Endodermal cell (in vitro differentiated cells): ENCODE measurements around the gene CHTF18. TPM values are rescaled to one million over a fixed set of nuclear protein-coding genes. Genes with fewer than 3 reads are reported as not detected.

Source experiments
- DNase-seq: peaks from one replicate; pipeline ENCODE4 v3.0.0-alpha.2; 2017
- H3K27ac ChIP-seq: 2 replicates; pipeline ENCODE4 v1.5.1; 2013; ENCODE audit warnings: mild to moderate bottlenecking, low read depth, low read length, moderate library complexity
- H3K27me3 ChIP-seq: 2 replicates; pipeline ENCODE4 v1.6.1; 2013; ENCODE audit warnings: mild to moderate bottlenecking, low read length, moderate library complexity; ENCODE audit not compliant: insufficient read depth, control insufficient read depth, poor library complexity, severe bottlenecking
- H3K36me3 ChIP-seq: 2 replicates; pipeline ENCODE4 v1.7.0; 2013; ENCODE audit warnings: mild to moderate bottlenecking, low read length, moderate library complexity; ENCODE audit not compliant: control insufficient read depth, insufficient read depth
- H3K4me1 ChIP-seq: one replicate; pipeline ENCODE4 v1.7.0; 2013; ENCODE audit warnings: low read length; ENCODE audit not compliant: control insufficient read depth, insufficient read depth
- H3K4me3 ChIP-seq: 2 replicates; pipeline ENCODE4 v1.5.1; 2013; ENCODE audit warnings: mild to moderate bottlenecking, low read length, moderate library complexity
- H3K9ac ChIP-seq: 2 replicates; pipeline ENCODE4 v1.6.1; 2013; ENCODE audit warnings: mild to moderate bottlenecking, low read length, moderate library complexity; ENCODE audit not compliant: poor library complexity, severe bottlenecking; ENCODE audit errors: extremely low read depth
- H3K9me3 ChIP-seq: 2 replicates; pipeline ENCODE4 v1.6.1; 2013; ENCODE audit warnings: mild to moderate bottlenecking, low read length, moderate library complexity; ENCODE audit not compliant: control insufficient read depth
- H3K27ac Mint-ChIP-seq: 2 replicates; pipeline ENCODE4 v1.8.0; 2020; ENCODE audit warnings: mixed read lengths
- H3K27me3 Mint-ChIP-seq: 2 replicates; pipeline ENCODE4 v1.8.0; 2021; ENCODE audit warnings: mild to moderate bottlenecking, mixed read lengths; ENCODE audit not compliant: insufficient read depth
- H3K36me3 Mint-ChIP-seq: 2 replicates; pipeline ENCODE4 v1.8.0; 2020; ENCODE audit warnings: low read depth, mixed read lengths
- H3K4me1 Mint-ChIP-seq: 2 replicates; pipeline ENCODE4 v1.8.0; 2020; ENCODE audit warnings: mixed read lengths
- H3K4me3 Mint-ChIP-seq: 2 replicates; pipeline ENCODE4 v1.8.0; 2020; ENCODE audit warnings: mild to moderate bottlenecking, moderate library complexity, mixed read lengths
- H3K9me3 Mint-ChIP-seq: 2 replicates; pipeline ENCODE4 v1.8.0; 2020; ENCODE audit warnings: mild to moderate bottlenecking, mixed read lengths
- CTCF ChIP-seq: fragments of 200-600 bp; sonication (generic); conservative IDR thresholded peaks from 2 replicates; pipeline ENCODE4 v1.5.0; 2021; ENCODE audit warnings: antibody characterized with exemption, mild to moderate bottlenecking
- WGBS, 2 experiments: methylation state at CpG; one replicate each; pipeline versions ENCODE4 v1.1.5 to v1.1.7; 2013; ENCODE audit warnings: missing lambda C conversion rate in 2 of 2, mixed read lengths in 1 of 2; ENCODE audit not compliant: insufficient coverage in 1 of 2, insufficient read length in 1 of 2; 5-methylcytosine and 5-hydroxymethylcytosine counted together
- total RNA-seq, 2 donors: library from RNA; stranded (reverse); fragmentation: NEBNext Ultra II Directional in 1 of 2; extraction: Animal tissue kit (Norgen Biotek cat#: 25700) in 1 of 2; gene quantifications; 2 replicates in 1 of 2; 3 replicates in 1 of 2; pipeline ENCODE4 v1.2.1, GENCODE V29; 2021

Gene CHTF18
- total RNA-seq, 2 donors from 2014 or later: 158 to 169 TPM

DNA sequence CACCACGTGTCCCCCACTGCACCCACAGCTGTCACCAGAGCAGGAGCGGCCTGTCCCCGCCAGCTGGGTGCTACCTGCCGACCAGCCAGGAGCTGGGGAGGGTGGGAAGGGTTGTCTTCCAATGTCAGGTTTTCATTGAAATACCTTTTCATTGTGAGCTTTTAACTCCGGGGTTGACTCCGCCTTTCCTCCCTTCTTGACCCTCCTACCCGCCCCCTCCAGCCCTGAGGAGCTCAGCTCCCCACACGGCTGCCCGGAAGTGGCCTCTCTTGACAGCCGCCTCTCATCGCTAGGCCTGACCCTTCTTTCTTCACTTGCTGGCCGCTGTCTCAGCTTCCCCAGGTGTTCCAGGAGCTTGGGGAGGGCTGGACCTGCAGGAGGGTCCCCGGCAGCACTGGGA lies 33.3 kb downstream of the CHTF18 start:
- Histone ChIP-seq H3K9ac (no peak overlapping the region), H3K4me1 (no peaks in the 10 kb centered on the region), H3K27me3 (no peaks in the 10 kb centered on the region), H3K36me3 (no peaks in the 10 kb centered on the region), H3K9me3 (no peaks in the 10 kb centered on the region), H3K4me3 (no peak overlapping the region), H3K27ac (no peak overlapping the region)
- H3K27ac Mint-ChIP-seq: no peak overlapping the region
- WGBS, 2 experiments: 66 to 86% methylated on average over 9 to 13 of the region's 13 CpGs
- H3K36me3 Mint-ChIP-seq: no peaks in the 10 kb centered on the region
- no peak overlapping the region for H3K4me3 Mint-ChIP-seq
- no peaks in the 10 kb centered on the region for H3K4me1 Mint-ChIP-seq
- no peaks in the 10 kb centered on the region for H3K9me3 Mint-ChIP-seq
- no peaks in the 10 kb centered on the region for H3K27me3 Mint-ChIP-seq
- no peak for DNase-seq
- no peak for TF ChIP-seq CTCF

DNA sequence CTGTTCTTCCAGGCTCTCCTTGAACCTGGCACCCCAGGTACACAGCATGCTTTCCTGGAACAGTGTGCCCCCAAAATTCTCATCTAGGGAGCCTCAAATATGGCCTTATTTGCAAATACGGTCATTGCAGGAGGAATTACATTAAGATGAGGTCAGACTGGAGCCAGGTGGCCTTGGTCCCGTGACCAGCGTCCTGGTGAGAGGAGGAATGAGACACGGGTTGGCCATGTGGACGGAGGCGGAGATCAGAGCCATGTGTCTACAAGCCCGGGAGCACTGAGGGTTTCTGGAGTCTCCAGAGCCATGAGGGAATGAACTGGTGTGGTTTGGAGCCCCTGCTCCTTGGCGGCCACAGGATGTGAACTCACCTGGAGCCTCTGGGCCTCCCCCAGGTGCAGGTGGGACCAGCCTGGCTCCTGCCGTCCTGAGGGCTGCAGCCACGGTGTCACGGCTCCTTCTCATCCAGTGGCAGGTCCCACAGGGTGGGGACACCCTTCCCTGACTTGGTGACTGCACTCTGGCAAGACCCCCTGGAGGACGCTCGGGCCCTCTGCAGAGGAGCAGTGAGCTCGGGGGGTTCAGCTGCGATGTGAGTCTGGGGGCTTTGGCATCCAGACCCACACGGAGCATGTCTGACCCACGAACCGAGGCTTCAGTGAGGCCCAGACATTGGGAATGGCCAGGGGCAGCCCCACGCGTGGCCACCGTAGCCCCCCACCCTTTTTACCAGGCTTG lies 33.9 kb downstream of the CHTF18 start:
- no peak for TF ChIP-seq CTCF
- H3K9ac ChIP-seq: no peak overlapping the region
- H3K4me1 ChIP-seq: no peaks in the 10 kb centered on the region
- 93 to 98% methylated on average over 13 to 21 of the region's 21 CpGs for WGBS, 2 experiments
- H3K9me3 ChIP-seq: no peaks in the 10 kb centered on the region
- no peak for DNase-seq
- Mint-ChIP-seq H3K27me3 (no peaks in the 10 kb centered on the region), H3K4me3 (no peak overlapping the region), H3K4me1 (no peaks in the 10 kb centered on the region), H3K36me3 (no peaks in the 10 kb centered on the region), H3K9me3 (no peaks in the 10 kb centered on the region), H3K27ac (no peak overlapping the region)
- no peak overlapping the region for H3K27ac ChIP-seq
- H3K4me3 ChIP-seq: no peak overlapping the region
- H3K27me3 ChIP-seq: no peaks in the 10 kb centered on the region
- H3K36me3 ChIP-seq: no peaks in the 10 kb centered on the region

DNA sequence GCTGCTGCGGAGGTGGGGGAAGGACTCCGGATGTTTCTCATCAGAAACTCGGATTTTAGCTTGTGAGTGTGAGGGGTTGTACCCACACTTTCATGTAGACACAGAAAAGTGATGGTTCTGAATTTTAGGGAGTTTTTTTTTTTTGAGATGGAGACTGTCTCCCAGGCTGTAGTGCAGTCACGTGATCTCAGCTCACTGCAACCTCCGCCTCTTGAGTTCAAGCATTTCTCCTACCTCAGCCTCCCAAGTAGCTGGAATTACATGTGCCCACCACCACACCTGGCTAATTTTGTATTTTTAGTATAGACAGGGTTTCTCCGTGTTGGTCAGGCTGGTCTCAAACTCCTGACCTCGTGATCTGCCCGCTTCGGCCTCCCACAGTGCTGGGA lies 34.5 kb downstream of the CHTF18 start:
- Histone ChIP-seq H3K36me3 (no peaks in the 10 kb centered on the region), H3K9me3 (no peaks in the 10 kb centered on the region), H3K27me3 (no peaks in the 10 kb centered on the region), H3K4me3 (no peak overlapping the region), H3K27ac (no peak overlapping the region), H3K4me1 (no peaks in the 10 kb centered on the region), H3K9ac (no peak overlapping the region)
- TF ChIP-seq CTCF: no peak
- Mint-ChIP-seq H3K4me1 (no peaks in the 10 kb centered on the region), H3K4me3 (no peak overlapping the region), H3K27ac (no peak overlapping the region), H3K36me3 (no peaks in the 10 kb centered on the region), H3K27me3 (no peaks in the 10 kb centered on the region), H3K9me3 (no peaks in the 10 kb centered on the region)
- DNase-seq: no peak
- WGBS, 2 experiments: 91% methylated on average over 7 to 9 of the region's 9 CpGs
